ENCODE results near the gene TEX36.
"Not testable (repeated sequence)": the region's sequence is repeated elsewhere in the genome, so short reads cannot be mapped to it uniquely, and the experiment has no call there.

TEX36 gene

GRCh38 chr10:125683063-125683462, at the start of gene TEX36:
Gene TEX36, minus strand, starts transcription at chr10:125683163. Its CDS starts 174 bp downstream, at chr10:125682989.
- no peak for DNase-seq

GRCh38 chr10:125727436-125727835, 44.5 kb upstream of the TEX36 start:
- no peak for DNase-seq

- DNase-seq = no peak
Observed at GRCh38 chr10:125726914-125727313, 44.0 kb upstream of the TEX36 start.

- DNase-seq = no peak
Observed at GRCh38 chr10:125722811-125723210, 39.8 kb upstream of the TEX36 start.

GRCh38 chr10:125721035-125721434, 38.1 kb upstream of the TEX36 start:
- no peak for DNase-seq

- DNase-seq = peak in 2 of 3 donors; percentile 3 to 7
Observed at GRCh38 chr10:125720002-125720382, 37.0 kb upstream of the TEX36 start.

- peak; percentile 99 to 100 (median 100) for DNase-seq
Observed at GRCh38 chr10:125719173-125720001, 36.4 kb upstream of the TEX36 start, which contains the start of gene EDRF1. Gene EDRF1, plus strand, starts transcription at chr10:125719709. Its CDS starts 99 bp downstream, at chr10:125719808.

GRCh38 chr10:125714728-125715127, 31.8 kb upstream of the TEX36 start:
- not testable (repeated sequence) for DNase-seq

GRCh38 chr10:125711110-125711750, 28.3 kb upstream of the TEX36 start:
- DNase-seq = no peak

- no peak for DNase-seq
Observed at GRCh38 chr10:125709553-125710474, 26.9 kb upstream of the TEX36 start.

GRCh38 chr10:125708971-125709503, 26.1 kb upstream of the TEX36 start:
- DNase-seq = no peak

- no peak for DNase-seq
Observed at GRCh38 chr10:125707541-125708468, 24.8 kb upstream of the TEX36 start.

GRCh38 chr10:125700355-125700911, 17.5 kb upstream of the TEX36 start:
- DNase-seq = no peak

- DNase-seq = no peak
Observed at GRCh38 chr10:125699562-125700143, 16.7 kb upstream of the TEX36 start.

GRCh38 chr10:125698481-125698998, 15.6 kb upstream of the TEX36 start:
- DNase-seq = no peak

GRCh38 chr10:125696884-125697283, 13.9 kb upstream of the TEX36 start:
- not testable (repeated sequence) for DNase-seq

GRCh38 chr10:125694883-125695282, 11.9 kb upstream of the TEX36 start:
- no peak for DNase-seq

- no peak for DNase-seq
Observed at GRCh38 chr10:125693524-125693847, 10.5 kb upstream of the TEX36 start.

GRCh38 chr10:125692601-125693523, 9.9 kb upstream of the TEX36 start:
- DNase-seq = no peak

GRCh38 chr10:125692196-125692595, 9.2 kb upstream of the TEX36 start:
- DNase-seq = no peak
